Measurements from ENCODE around the gene CST4. TPM values are rescaled to one million over a fixed set of nuclear protein-coding genes. Genes with fewer than 3 reads are reported as not detected.

The CST4 gene
- polyA plus RNA-seq, 1 of the 3 experiments (the other 2 are of a cell fraction) = not detected

- Histone ChIP-seq H3K9ac (no peak overlapping the region), H3K79me2 (ENCODE audit: insufficient read depth) (no peaks in the 10 kb centered on the region), H3K9me3 (no peaks in the 10 kb centered on the region), H3F3A (replicated peaks; ENCODE audit: insufficient read depth) (no peaks in the 10 kb centered on the region), H3K4me3 (ENCODE audit: low read depth in 2 of 2, low read length in 1 of 2) (no peak overlapping the region), H2AFZ (ENCODE audit: low read depth) (no peak overlapping the region), H3K27me3 (ENCODE audit: insufficient read depth) (peaks cover 23% of the 10 kb centered on the region; the same call in 1 of the 2 replicates), H3K27ac (ENCODE audit: low read depth in 2 of 2, low read length in 1 of 2) (no peak overlapping the region), H3K9me2 (no peaks in the 10 kb centered on the region), H3K4me1 (ENCODE audit: control insufficient read depth in 1 of 2, insufficient read depth in 2 of 2, low read depth in 1 of 2, low read length in 1 of 2) (no peaks in the 10 kb centered on the region), H4K20me1 (ENCODE audit: insufficient read depth) (no peaks in the 10 kb centered on the region), H3K4me2 (no peak overlapping the region), H3K36me3 (replicated peaks in 1 of 2; ENCODE audit: control insufficient read depth in 1 of 2, insufficient read depth in 2 of 2, low read length in 1 of 2) (no peaks in the 10 kb centered on the region)
- CTCF ChIA-PET = interaction anchor here (1.1 to 1.8 kb wide), 3 partner anchors 12 to 35 kb away, joined by 3 to 5 read pairs (median 3); no protein-coding TSS in a partner anchor
- WGBS (ENCODE audit: low lambda C conversion rate) = 18% methylated on average over 7 of the region's 7 CpGs
- POLR2A ChIA-PET = no interaction called here
- no peak for DNase-seq
- TF ChIP-seq YY1 (IDR thresholded peaks at IDR 0.05; ENCODE audit: low read depth) (no peak), SIN3A (IDR thresholded peaks at IDR 0.05; ENCODE audit: borderline replicate concordance, low read depth, low read length) (no peak), RFX5 (IDR thresholded peaks at IDR 0.05; ENCODE audit: low read length) (no peak), FOXM1 (IDR thresholded peaks at IDR 0.05; ENCODE audit: low read depth) (no peak), PBX3 (IDR thresholded peaks at IDR 0.05) (no peak), GABPA (IDR thresholded peaks at IDR 0.05; ENCODE audit: low read depth) (no peak)
These were observed 21.2 kb downstream of the CST4 start for GRCh38 chr20:23667666-23668065.

GRCh38 chr20:23666698-23667097, 22.1 kb downstream of the CST4 start:
- CTCF ChIA-PET = no interaction called here
- H3K36me3 ChIP-seq (replicated peaks in 1 of 2; ENCODE audit: control insufficient read depth in 1 of 2, insufficient read depth in 2 of 2, low read length in 1 of 2) = no peaks in the 10 kb centered on the region
- no peaks in the 10 kb centered on the region for H3K9me2 ChIP-seq
- H3K9me3 ChIP-seq = no peaks in the 10 kb centered on the region
- H3K79me2 ChIP-seq (ENCODE audit: insufficient read depth) = no peaks in the 10 kb centered on the region
- no peak for DNase-seq
- no peak overlapping the region for H3K4me2 ChIP-seq
- H3K27ac ChIP-seq (ENCODE audit: low read depth in 2 of 2, low read length in 1 of 2) = no peak overlapping the region
- H3K4me1 ChIP-seq (ENCODE audit: control insufficient read depth in 1 of 2, insufficient read depth in 2 of 2, low read depth in 1 of 2, low read length in 1 of 2) = no peaks in the 10 kb centered on the region
- POLR2A ChIA-PET = no interaction called here
- H3F3A ChIP-seq (replicated peaks; ENCODE audit: insufficient read depth) = no peaks in the 10 kb centered on the region
- TF ChIP-seq GATA2 (CRISPR knock-in tag; IDR thresholded peaks at IDR 0.05) (no peak), CTCF (IDR thresholded peaks at IDR 0.05) (no peak), ELF1 (IDR thresholded peaks at IDR 0.05) (no peak), EP300 (IDR thresholded peaks at IDR 0.05; ENCODE audit: borderline replicate concordance in 1 of 2, low read depth in 1 of 2, low read length in 1 of 2) (no peak), RFX5 (IDR thresholded peaks at IDR 0.05; ENCODE audit: low read length) (no peak)
- WGBS (ENCODE audit: low lambda C conversion rate) = 18% methylated on average over 3 of the region's 3 CpGs
- H3K9ac ChIP-seq = no peak overlapping the region
- no peak overlapping the region for H2AFZ ChIP-seq (ENCODE audit: low read depth)
- H4K20me1 ChIP-seq (ENCODE audit: insufficient read depth) = no peaks in the 10 kb centered on the region
- H3K4me3 ChIP-seq (ENCODE audit: low read depth in 2 of 2, low read length in 1 of 2) = no peak overlapping the region
- peaks cover 23% of the 10 kb centered on the region; the same call in 1 of the 2 replicates for H3K27me3 ChIP-seq (ENCODE audit: insufficient read depth)

All from SK-N-SH (cell line).